Measurements from ENCODE around the gene GRIN3B.
"Not testable (repeated sequence)": the region's sequence is repeated elsewhere in the genome, so short reads cannot be mapped to it uniquely, and the experiment has no call there.

GRCh38 chr19:1025080-1025479 lies 24.9 kb downstream of the GRIN3B start:
- not testable (repeated sequence) for TF ChIP-seq CTCF, POLR2AphosphoS5, POLR2A (IDR thresholded peaks at IDR 0.05)

All from breast epithelium (tissue), 3 donors.